Embryonic facial prominence (tissue), 1 donor: ENCODE measurements around the gene CACNA1G.

Experiments used
- DNase-seq: peaks from one replicate; pipeline ENCODE4 v3.0.0-alpha.2; 2016; ENCODE audit errors: extremely low spot score

CACNA1G gene

DNA sequence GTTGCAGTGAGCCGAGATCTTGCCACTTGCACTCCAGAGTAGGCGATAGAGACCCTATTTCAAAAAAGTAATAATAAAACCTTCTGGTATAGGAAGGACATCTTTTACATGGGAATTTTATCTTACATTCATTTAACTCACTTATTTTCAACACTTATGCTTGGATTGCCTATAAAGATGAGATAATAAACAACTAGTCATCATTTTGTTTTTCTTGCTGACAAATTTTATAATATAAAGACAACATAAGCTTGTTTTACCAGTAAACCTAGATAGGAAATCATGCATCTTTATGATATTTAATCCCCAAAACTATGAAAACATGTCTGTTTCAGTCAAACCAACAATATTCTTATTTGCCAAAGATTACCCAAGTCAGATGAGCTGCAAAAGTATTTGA lies 91.1 kb downstream of the CACNA1G start:
- no peak for DNase-seq

DNA sequence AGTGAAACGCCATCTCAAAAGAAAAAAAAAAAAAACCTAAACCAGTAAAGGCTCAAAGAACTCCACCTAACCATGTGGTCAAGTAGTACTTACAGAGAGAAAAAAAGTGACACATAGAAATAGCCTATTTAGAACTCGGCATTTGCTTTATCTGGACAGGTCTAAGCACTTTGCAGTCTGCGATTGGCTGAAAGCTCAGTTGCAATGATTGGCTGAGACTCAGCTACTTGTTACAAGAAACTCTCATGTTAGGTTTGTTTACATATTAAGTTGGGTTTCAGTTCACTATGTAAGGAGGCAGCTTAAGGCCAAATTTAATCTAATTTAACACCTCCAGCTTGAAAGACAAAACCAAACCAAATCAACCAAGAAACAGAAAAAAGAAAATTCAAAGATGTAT lies 93.2 kb downstream of the CACNA1G start:
- DNase-seq: no peak

DNA sequence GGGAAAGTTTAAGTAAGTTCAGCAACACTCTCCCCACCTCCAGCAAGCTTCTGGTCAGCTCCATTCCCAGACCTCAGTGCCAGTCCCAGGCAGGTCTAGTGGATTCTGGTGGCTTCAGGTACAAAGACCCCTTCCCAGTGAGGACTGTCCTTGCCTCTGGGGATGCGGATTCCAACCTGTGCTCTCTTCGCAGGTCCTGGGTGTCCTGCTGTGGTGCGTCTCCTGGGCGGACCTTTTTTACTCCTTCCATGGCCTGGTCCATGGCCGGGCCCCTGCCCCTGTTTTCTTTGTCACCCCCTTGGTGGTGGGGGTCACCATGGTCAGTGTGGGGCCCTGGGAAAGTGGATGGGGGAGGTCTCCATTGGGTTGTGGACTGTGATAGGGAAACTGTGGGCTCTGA lies 96.0 kb downstream of the CACNA1G start:
- no peak for DNase-seq

DNA sequence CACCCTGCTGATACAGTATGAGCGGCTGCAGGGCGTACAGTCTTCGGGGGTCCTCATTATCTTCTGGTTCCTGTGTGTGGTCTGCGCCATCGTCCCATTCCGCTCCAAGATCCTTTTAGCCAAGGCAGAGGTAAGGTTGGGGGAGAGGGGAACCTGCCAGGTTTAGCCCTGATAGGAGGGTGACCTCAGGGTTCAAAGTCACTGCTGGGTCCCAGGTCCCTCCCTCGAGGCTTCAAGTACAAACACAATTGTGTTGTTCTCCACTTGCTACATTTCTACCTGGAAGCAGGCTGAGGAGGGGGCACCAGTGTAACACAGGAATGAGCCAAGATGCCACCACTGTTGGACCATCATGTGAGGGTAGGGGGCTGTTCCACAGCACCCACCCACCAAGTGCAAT lies 96.5 kb downstream of the CACNA1G start:
- no peak for DNase-seq

DNA sequence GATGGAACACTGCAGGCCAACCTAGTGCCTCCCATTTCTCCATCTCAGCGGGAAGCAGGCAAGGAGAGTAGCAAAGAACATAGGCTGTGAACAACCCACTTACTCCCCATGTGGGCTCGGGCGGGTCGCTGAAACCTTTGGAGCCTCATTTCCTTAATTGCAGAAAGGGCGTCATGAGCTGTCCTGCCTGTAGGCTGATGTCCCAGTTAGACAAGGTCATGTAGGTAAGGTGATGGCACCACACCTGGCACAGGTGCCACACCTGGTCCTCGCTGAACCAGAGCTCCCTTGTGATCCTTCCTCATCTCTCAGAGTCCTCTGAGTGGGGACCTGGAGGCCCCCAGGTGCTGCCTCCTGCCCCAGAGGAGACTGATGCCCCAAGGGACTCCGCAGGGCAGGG lies 97.1 kb downstream of the CACNA1G start:
- no peak for DNase-seq

DNA sequence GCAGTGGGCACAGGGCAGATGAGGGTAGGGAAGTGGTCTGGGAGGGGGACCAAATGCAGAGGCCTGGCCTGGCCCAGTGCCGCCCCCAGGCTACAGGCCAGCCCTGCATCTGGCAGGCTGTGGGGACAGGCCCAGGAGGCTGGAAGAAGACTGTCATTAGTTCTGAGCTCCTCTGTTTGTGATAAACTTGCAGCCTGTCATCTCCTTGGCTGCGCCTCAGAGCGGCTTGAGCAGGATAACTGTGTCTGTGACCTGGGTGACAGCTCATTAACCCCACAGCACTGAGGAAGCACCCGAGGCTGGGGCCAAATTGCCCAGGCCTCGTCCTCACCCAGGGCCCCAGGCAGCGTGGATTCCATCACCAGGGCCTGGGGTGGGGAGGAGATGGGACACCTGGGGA lies 98.1 kb downstream of the CACNA1G start:
- no peak for DNase-seq

DNA sequence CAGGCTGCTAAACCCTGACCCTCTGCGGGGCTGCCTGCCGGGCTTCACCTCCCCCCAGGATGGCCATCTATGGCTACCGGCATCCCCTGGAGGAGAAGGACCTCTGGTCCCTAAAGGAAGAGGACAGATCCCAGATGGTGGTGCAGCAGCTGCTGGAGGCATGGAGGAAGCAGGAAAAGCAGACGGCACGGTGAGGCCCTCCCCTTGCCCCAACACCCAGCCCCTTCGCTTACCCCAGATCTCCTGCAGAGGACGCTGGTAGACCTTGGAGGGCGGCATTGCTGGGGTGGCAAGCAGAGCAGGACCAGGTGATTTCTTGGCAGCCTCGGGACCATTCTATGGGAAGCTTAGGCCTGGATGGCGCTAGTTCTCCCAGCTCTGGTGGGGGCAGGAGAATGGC lies 98.7 kb downstream of the CACNA1G start:
- DNase-seq: no peak

DNA sequence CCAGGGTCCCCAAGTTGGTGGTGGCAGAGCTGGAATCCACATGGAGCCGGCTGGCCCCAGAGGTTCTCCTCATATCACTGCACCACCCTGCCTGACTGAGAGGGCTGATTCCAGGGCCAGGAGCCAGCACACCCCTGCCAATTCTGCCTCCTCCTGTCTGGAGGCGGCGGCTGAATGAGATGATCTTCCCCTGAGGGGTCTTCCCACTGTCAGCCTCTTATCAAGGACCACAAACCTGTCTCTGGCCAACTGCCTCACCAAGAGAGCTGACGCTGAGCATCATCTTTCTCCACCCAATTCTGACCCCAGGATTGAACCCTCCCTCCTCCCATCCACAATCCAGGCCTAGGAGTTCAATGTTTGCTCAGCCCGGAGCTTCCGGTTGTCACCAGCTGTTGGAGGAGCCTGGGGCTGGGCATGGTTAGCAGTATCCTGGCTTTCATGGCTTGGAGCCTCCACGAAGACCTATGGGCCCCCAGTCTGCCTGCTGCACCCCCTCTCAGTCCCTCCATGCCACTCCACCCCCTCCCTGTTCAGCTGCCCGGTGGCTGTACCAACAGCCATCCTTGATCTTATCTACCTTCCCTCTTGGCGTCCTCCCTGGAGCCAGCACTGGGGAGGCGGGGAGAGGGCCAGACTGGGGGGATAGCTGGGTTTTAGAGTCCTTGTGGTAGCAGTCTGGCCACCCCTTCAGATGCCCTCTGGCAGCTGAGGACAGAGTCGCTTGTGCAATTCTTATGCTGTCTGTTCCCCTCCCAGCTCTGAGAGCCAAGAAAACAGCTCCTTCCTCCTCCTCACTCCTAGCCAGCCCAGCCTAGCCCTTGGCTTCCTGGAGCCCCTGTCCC lies 99.7 kb downstream of the CACNA1G start:
- DNase-seq: no peak

DNA sequence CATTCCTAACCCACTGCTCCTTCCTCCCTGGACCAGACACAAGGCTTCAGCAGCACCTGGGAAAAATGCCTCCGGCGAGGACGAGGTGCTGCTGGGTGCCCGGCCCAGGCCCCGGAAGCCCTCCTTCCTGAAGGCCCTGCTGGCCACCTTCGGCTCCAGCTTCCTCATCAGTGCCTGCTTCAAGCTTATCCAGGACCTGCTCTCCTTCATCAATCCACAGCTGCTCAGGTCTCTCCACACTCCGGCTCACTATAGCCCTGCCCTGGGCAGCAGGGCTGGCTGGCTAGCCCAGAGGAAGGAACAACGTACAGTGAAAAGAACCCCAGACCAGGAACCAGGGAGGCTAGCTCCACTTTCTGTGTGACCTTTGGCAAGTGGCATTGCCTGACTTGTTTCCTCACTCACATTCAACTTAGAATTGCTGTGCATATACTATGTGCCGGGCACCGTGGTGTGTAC lies 100.4 kb downstream of the CACNA1G start:
- no peak for DNase-seq

DNA sequence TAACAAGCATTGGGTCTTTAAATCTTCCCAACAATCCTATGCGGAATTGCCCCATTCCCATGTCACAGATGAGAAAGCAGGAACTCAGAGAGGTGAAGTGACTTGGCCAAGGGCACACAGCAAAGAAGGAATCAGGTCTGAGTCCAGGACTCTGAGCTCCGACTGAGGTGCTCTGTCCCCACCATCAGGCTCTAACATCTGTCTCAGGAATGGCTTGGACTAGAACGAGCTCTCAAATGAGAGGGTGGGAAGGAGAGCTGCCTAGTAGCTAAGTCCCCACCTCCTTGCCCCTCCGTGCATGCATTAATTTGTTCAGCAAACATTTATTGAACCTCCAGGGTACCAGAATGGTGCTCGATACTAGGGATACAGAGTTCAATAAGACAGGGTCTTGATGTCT lies 100.8 kb downstream of the CACNA1G start:
- DNase-seq: no peak

DNA sequence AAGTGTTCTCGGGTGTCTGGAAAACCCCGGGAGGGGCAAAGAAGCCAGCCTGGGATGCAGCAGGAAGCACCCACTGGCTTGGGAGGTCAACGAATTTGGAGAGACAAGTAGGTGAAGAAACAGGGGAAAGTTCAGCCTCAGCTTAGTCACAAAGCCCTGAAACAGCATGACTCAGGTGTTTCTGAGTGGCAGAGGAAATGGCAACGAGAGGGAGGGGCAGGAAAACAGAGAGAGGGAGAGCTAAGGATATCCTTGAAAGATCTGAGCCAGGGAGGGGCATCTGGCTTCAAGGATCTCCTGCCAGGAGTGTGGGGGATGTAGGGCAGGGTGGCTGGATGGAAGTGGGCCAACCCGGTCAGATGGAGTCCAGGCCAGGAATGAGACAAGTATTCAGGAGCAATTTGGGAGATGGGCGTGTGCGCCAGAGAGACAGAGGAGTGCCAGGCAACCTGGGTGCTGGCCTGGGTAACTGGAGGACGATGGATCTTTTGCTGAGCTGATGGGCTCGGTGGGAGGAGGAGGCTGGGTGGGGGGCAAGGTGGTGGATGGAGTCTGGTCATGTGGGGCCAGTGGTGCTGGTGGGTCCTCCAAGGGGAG lies 101.4 kb downstream of the CACNA1G start:
- DNase-seq: no peak

DNA sequence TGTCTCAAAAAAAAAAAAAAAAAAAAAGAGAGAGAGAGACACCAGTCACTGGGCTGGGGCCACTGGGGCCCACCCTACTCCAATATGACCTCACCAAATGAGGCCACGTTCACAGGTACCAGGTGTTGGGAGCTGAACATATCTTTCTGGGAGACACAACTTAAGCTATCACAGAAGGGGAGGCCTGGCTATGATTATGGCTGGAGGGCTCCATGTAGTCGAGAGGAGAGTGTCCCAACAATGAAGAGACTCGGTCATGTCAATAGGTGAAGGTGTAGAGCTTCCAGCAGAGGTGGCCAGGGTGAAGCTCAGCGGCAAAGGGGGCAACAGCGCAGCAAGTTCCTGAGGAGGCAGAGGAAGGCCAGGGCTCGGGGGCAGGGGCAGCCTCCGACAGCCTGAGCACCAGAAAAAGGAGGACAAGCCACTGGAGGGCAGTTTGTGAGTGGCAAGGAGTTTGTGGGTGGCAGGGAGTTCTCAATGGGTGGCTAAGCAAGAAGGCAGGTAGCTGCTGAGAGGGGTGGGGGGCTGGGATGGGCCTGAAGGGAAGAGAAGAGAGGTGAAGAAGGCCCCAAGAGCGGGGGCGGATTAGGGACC lies 102.2 kb downstream of the CACNA1G start:
- DNase-seq: no peak

DNA sequence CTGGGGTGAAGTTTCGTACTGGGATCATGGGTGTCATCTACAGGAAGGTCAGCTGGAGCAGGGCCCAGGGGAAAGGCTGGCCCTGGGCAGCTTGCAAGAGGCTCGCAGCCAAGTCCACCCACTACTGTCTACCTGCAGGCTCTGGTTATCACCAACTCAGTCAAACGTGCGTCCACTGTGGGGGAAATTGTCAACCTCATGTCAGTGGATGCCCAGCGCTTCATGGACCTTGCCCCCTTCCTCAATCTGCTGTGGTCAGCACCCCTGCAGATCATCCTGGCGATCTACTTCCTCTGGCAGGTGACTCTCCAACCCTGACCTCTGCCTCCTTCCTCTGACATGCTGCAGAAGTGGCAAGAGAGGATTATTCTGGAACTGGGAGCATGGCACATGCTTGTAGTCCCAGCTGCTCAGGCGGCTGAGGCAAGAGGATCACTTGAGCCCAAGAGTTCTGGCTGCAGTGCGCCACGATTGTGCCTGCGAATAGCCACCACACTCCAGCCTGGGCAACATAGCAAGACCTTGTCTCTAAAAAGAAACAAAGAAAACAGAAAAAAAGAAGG lies 103.4 kb downstream of the CACNA1G start:
- DNase-seq: no peak

DNA sequence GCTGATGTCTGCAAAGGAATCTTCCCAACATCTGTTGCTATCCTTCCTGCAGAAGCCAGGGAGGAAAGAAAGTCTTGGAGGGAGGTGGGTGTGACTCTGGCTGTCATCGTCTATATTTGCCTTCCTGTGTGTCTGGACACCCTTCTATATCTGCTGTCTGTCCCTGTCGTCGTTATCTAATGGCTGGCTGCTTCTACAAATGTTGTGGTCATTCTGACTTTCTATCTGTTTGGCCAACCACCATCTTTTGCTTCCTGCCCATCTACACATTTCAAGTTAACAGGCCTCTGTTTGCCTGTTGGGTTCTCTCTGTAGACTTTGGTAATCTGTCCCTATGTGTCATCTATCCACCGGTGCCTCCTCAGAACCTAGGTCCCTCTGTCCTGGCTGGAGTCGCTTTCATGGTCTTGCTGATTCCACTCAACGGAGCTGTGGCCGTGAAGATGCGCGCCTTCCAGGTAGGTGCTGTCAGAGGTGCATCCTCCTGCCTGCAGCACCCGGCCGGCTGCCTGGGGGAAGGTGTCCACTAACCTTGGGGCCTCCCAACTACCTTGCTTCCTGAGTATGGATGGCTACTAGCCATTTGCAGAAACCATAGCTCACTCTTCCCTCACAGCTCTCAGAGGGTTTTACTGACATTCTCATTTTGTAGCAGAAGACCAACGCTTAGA lies 104.4 kb downstream of the CACNA1G start:
- DNase-seq: no peak

DNA sequence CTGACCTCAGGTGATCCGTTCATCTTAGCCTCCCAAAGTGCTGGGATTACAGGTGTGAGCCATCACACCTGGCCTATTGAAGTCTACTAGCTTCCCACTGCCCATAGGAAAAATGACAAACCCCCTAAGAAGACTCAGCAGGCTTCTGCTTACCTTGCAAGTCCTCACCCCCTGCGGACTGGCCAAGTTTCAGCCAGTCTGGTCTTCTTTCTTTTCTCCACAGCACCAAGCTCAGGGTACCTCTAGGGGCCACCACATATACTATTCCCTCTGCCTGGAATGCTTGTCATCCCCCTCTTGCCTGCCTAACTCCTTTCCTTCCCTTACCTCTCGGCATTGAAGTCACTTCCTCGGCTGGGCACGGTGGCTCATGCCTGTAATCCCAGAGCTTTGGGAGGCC lies 105.3 kb downstream of the CACNA1G start:
- DNase-seq: no peak

DNA sequence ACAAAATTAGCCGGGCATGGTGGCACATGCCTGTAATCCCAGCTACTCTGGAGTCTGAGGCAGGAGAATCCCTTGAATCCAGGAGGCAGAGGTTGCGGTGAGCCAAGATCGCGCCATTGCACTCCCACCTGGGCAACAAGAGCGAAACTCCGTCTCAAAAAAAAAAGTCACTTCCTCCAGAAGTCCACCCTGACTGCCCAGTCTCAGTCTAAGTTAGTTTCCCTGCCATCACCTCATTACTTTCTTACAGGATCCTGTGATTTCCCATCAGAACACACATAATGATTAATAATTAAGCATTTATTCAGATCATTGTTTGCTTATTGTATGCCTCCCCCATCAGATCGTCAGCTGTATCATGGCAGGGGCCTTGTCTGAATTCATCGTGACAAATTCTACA lies 105.8 kb downstream of the CACNA1G start:
- DNase-seq: no peak

DNA sequence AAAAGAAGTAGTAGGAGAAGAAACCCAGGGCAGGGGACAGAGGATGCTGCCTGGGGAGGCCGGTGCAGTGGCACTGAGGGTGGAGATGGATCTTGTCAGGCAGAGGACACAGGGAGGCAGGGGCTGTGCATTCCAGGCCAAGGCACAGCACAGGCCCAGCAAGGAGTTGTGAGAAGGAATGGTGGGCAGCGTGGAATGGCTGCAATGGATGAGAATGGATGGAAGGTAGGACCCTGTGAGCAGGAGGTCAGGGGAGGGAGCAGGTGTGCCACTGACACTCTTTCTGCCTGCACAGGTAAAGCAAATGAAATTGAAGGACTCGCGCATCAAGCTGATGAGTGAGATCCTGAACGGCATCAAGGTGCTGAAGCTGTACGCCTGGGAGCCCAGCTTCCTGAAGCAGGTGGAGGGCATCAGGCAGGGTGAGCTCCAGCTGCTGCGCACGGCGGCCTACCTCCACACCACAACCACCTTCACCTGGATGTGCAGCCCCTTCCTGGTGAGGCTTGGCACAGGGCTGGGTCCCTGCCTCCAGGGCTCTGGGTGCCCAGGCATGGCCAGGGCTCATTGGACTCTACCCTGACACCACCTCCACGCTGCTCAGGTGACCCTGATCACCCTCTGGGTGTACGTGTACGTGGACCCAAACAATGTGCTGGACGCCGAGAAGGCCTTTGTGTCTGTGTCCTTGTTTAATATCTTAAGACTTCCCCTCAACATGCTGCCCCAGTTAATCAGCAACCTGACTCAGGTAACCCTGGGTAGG lies 106.9 kb downstream of the CACNA1G start:
- DNase-seq: no peak

DNA sequence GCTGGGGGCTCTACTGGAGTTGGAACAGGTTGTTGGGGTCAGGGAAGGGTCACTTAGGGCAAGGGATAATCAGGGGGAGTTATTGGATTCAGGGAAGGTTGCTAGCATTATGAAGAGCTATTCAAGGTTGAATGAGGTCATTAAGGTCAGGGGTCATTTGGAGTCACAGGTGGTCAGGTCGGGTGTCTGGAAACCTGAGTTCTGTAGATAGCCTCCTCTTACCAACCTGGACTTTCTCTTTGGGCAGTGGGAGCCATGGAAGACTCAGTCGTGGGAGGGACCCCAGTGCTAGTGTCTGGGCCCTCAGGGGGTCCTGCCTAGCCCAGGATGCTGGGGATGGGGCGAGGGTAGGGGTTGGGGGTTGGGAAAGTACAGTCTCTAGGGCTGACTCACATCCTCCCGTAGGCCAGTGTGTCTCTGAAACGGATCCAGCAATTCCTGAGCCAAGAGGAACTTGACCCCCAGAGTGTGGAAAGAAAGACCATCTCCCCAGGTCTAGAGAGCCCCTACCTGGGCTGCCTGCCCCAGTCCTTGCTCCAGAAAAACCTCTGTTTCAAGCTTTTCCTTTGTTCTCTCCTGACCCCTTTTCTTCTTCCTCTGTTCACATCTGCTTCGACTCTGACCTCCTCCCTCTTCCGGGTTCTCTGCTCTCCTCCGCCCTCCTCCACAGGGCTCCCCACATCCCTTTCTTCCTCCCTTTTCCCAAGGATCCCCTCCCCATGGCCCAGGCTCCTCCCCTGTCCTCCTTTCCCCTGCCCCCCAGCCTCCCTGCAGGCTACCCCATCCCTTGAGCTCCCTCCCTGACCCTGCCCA lies 107.7 kb downstream of the CACNA1G start:
- DNase-seq: no peak

DNA sequence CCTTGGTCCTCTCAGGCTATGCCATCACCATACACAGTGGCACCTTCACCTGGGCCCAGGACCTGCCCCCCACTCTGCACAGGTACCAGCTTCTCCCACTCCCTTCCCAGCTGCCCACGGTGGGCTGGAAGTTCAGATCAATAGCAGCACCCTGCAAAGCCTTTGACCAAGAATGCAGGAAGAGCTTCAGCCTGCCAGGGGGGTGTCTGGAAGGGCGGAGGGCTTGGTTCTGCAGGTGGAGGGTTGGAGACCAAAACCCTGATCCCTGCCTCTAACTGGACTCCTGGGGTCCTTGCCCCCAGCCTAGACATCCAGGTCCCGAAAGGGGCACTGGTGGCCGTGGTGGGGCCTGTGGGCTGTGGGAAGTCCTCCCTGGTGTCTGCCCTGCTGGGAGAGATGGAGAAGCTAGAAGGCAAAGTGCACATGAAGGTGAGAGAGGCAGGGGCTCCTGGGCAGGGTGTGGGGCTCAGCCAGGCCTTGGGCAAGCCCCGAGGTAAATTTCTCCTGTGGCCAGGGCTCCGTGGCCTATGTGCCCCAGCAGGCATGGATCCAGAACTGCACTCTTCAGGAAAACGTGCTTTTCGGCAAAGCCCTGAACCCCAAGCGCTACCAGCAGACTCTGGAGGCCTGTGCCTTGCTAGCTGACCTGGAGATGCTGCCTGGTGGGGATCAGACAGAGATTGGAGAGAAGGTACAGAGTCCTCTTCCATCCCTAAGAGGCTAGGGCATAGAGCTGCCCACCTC lies 108.5 kb downstream of the CACNA1G start:
- no peak for DNase-seq

DNA sequence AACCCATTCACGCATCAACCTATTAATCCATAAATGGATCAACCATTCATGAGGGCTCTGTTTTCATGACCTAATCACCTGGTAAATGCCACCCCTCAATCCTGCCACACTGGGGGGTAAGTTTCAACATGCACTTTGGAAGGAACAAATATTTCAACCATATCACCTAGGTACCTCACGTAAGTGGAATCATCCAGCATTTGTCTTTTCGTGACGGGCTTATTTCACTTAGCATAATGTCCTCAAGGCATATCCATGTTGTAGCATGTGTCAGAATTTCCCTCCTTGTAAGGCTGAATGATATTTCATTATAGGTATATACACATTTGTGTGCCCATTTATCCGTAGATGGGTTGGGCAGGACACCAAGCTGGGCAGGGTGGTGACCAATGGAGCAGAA lies 111.6 kb downstream of the CACNA1G start:
- no peak for DNase-seq
